WI38 (cell line): Measurements from ENCODE around the gene PITPNM2.

Experiments used
- H3K4me3 ChIP-seq: 2 replicates; pipeline ENCODE4 v1.5.1; 2011; ENCODE audit warnings: low read depth, mild to moderate bottlenecking, control low read depth, low read length
- CTCF ChIP-seq: IDR thresholded peaks from 2 replicates; pipeline ENCODE4 v1.5.1; 2012; ENCODE audit warnings: low read depth, mild to moderate bottlenecking, control low read depth, low read length

PITPNM2 gene

GRCh38 chr12:123145211-123145610 lies 5.7 kb downstream of the PITPNM2 start:
- H3K4me3 ChIP-seq = no peak overlapping the region
- no peak for TF ChIP-seq CTCF

- TF ChIP-seq CTCF = no peak
- H3K4me3 ChIP-seq = no peak overlapping the region
Observed at GRCh38 chr12:123143736-123144461, 7.0 kb downstream of the PITPNM2 start.

- TF ChIP-seq CTCF = no peak
- H3K4me3 ChIP-seq = no peak overlapping the region
Observed at GRCh38 chr12:123142921-123143735, 7.8 kb downstream of the PITPNM2 start.

DNA sequence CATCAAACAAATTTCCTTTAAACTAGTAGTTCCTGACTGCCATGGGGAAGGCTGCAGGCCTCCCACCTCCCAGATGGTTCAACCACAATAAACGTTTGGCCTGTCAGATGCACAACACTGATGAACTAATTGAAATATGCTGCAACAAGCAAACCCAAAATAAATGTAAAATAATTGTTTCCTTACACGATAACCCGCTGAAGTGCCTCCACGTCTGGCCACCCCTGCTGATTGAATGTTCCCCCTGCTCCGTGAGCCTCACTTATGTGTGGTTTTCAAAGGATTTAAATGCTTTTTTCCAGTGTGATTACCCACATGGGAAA lies 8.4 kb downstream of the PITPNM2 start:
- TF ChIP-seq CTCF = no peak
- no peak overlapping the region for H3K4me3 ChIP-seq

DNA sequence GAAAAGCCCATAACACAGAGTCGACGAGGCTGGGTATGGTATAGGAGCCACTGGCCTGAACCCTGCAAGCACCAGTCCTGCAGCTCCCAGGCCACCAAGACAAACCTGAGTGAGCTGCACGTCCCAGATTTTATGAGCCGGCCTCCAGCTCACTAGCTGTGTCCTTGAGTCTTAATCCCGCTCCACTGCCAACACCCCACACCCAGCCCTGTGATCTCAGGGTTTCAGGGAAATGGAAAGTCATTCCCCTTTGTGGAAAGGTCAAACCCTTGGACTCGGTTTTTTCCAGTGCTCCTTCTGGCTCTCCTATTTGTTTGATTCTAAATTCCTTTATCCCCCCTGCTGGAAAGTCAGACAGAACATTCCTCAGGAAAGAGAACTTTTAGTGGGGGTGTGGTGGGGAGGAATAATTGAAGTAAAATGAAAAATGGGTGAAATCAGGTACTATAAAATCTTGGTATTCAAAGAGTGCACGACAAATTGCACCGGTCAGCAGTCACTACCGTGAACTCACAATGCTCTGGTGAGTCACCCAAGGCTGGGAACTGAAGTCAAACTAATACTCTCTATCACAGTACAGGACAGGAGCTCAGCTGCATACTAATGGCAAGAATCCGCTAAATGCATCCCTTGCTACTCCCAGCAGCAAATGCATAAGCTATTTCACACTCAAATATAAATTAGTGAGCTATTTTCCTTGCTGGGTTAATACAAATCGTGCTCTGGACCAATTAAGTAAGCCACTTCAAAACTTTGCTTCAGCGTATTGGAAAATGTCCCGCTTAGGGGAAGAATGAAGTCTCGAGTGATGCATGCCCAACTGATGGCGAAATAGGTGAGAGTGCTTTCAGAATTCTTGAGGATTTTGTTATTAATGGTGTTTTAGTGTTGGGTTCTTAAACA lies 9.0 kb downstream of the PITPNM2 start:
- no peak for TF ChIP-seq CTCF
- 0 out of 2 replicates have a peak overlapping the region, but pooled peaks have one; percentile 16 for H3K4me3 ChIP-seq

- no peak overlapping the region for H3K4me3 ChIP-seq
- TF ChIP-seq CTCF = no peak
Observed at GRCh38 chr12:123140676-123141614, 9.9 kb downstream of the PITPNM2 start.
